Suprapubic skin (tissue), 4 donors: ENCODE data around the gene IGFBP6. TPM values are rescaled to one million over a fixed set of nuclear protein-coding genes. Genes with fewer than 3 reads are reported as not detected.

Experiments used
- DNase-seq, 2 donors: peaks; one replicate each; pipeline ENCODE4 v3.0.0-alpha.2; 2019; ENCODE audit warnings: low spot score in 2 of 2
- H3K27ac ChIP-seq: fragments of 200-600 bp; sonication (generic); one replicate; pipeline ENCODE4 v1.5.1; 2019
- H3K27me3 ChIP-seq: fragments of 200-600 bp; sonication (generic); one replicate; pipeline ENCODE4 v1.5.1; 2019
- H3K36me3 ChIP-seq: fragments of 200-600 bp; sonication (generic); one replicate; pipeline ENCODE4 v1.5.1; 2019
- H3K4me1 ChIP-seq: fragments of 200-600 bp; sonication (generic); one replicate; pipeline ENCODE4 v1.5.1; 2019
- H3K4me3 ChIP-seq: fragments of 200-600 bp; sonication (generic); one replicate; pipeline ENCODE4 v1.5.1; 2019; ENCODE audit warnings: mild to moderate bottlenecking
- H3K9me3 ChIP-seq: fragments of 200-600 bp; sonication (generic); one replicate; pipeline ENCODE4 v1.5.1; 2019
- EP300 ChIP-seq: sonication (generic); formaldehyde crosslinking; IDR thresholded peaks from one replicate; pipeline ENCODE4 v1.6.1; 2017; ENCODE audit warnings: antibody characterized with exemption
- POLR2A ChIP-seq, 2 donors: fragments of 450-650 bp; IDR thresholded peaks; one replicate each; pipeline ENCODE4 v1.6.1; 2017; ENCODE audit warnings: antibody characterized with exemption in 2 of 2, mild to moderate bottlenecking in 2 of 2, moderate library complexity in 2 of 2
- POLR2AphosphoS5 ChIP-seq, 3 donors: sonication (generic); formaldehyde crosslinking; IDR thresholded peaks; one replicate each; pipeline ENCODE4 v1.6.1; 2017; ENCODE audit warnings: antibody characterized with exemption in 3 of 3
- WGBS: methylation state at CpG from one replicate; pipeline ENCODE4 v1.1.5; 2018; 5-methylcytosine and 5-hydroxymethylcytosine counted together
- total RNA-seq, 4 donors: library from RNA; depleted of rRNA; stranded (reverse); fragments of >200 nt; gene quantifications; one replicate each; pipeline ENCODE4 v1.1.0, GENCODE V29; 2016
- TF ChIP-seq, protein P1 (sequence below), 2 donors: fragments of 200-600 bp in 1 of 2; fragments of 450-650 bp in 1 of 2; sonication (generic) in 1 of 2; IDR thresholded peaks; one replicate each; pipeline ENCODE4 v1.5.1; 2016 to 2019; ENCODE audit warnings: antibody characterized with exemption in 2 of 2, mild to moderate bottlenecking in 1 of 2, moderate library complexity in 1 of 2

IGFBP6 gene
- total RNA-seq, 4 donors from 2014 or later = 19.2 to 97.0 (median 59.6) TPM

DNA sequence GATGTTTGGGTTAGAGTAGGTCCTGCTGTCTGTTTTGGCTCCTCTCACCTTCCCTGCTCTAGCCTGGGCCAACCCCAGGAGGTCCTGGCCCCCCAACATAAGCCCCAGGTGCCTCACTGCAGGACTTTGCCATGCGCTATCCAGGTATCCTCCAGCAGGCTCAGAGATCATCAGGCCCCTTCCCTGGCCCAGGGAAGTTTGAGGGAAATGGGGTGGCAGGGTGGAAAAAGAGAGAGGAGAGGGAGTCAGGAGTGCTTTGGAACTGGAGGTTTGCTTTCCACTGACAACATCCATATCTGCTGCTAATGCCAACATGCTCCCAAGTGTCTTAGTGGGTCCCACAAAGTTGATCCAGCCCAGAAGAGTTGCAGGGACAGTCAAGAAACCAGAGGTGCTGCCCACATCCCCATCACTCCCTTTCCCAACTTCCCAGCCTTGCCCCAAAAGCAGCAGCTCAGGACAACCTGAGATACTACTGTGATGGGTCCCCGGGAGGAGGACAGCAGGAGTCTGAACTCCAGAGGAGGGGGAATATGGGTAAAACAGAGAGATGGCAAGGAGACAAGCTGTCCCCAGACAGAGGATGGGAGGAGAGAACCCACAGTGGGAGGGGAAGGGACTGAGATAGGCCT lies 46.9 kb upstream of the IGFBP6 start:
- TF ChIP-seq POLR2A (IDR thresholded peaks at IDR 0.05) (no peak), POLR2AphosphoS5 (IDR thresholded peaks at IDR 0.05) (no peak), EP300 (no peak)
- TF ChIP-seq, protein P1, sequence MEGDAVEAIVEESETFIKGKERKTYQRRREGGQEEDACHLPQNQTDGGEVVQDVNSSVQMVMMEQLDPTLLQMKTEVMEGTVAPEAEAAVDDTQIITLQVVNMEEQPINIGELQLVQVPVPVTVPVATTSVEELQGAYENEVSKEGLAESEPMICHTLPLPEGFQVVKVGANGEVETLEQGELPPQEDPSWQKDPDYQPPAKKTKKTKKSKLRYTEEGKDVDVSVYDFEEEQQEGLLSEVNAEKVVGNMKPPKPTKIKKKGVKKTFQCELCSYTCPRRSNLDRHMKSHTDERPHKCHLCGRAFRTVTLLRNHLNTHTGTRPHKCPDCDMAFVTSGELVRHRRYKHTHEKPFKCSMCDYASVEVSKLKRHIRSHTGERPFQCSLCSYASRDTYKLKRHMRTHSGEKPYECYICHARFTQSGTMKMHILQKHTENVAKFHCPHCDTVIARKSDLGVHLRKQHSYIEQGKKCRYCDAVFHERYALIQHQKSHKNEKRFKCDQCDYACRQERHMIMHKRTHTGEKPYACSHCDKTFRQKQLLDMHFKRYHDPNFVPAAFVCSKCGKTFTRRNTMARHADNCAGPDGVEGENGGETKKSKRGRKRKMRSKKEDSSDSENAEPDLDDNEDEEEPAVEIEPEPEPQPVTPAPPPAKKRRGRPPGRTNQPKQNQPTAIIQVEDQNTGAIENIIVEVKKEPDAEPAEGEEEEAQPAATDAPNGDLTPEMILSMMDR (IDR thresholded peaks at IDR 0.05) = no peak
- Histone ChIP-seq H3K4me1 (peaks cover 78% of the 10 kb centered on the region), H3K27me3 (no peaks in the 10 kb centered on the region), H3K4me3 (peak overlapping the region; percentile 74), H3K9me3 (no peaks in the 10 kb centered on the region), H3K36me3 (peaks cover 4% of the 10 kb centered on the region), H3K27ac (peak overlapping the region; percentile 99)
- DNase-seq = no peak
- 57% methylated on average over 2 of the region's 2 CpGs for WGBS

DNA sequence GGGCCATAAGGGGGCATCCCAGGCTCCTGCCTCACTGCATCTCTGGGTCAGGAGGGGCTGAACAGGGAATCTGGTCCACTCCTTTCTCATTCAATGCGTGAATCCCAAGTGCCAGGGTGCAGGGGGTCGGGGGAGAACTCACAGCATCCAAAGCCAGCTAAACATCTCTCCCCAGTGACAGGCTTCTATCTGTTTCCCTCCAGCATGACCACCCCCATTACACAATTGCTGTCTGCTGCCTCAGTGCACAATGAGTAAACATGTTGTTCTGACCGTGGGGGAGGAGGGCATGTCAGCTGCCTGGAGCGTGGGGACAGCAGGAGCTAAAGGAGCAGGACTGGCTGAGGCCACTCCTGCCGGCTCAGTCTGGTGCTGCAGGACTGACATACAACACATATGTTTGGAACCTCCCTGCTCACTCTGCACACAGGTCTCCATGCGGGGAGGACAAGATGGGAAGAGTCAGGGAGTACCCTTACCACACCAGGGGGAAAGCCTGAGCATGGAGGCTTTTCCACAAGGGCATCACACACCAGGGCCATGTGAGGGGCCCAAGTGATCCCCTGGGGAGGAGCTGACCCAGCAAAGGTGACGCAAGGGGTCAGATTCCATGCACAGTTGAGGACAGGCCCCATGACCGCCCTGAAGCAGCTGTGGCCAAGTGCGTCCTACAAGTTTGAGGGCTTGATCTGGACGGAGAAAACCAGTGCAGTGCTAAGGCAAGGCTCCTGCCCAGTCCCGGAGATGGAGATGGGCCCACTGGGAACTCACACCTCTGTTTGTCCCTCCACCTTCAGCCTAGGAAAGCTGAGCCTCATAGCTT lies 46.2 kb upstream of the IGFBP6 start:
- Histone ChIP-seq H3K27me3 (no peaks in the 10 kb centered on the region), H3K4me1 (peaks cover 75% of the 10 kb centered on the region), H3K36me3 (peaks cover 8% of the 10 kb centered on the region), H3K4me3 (peak overlapping the region; percentile 74), H3K9me3 (no peaks in the 10 kb centered on the region), H3K27ac (peak overlapping the region; percentile 99)
- peak in 1 of 2 donors; percentile 92 for DNase-seq
- TF ChIP-seq, protein P1 (IDR thresholded peaks at IDR 0.05) = peak; percentile 20 to 44
- TF ChIP-seq POLR2A (IDR thresholded peaks at IDR 0.05) (peak in 1 of 2 donors; percentile 64), EP300 (no peak), POLR2AphosphoS5 (IDR thresholded peaks at IDR 0.05) (peak in 2 of 3 donors; percentile 44 to 62)
- 66% methylated on average over 7 of the region's 11 CpGs for WGBS

DNA sequence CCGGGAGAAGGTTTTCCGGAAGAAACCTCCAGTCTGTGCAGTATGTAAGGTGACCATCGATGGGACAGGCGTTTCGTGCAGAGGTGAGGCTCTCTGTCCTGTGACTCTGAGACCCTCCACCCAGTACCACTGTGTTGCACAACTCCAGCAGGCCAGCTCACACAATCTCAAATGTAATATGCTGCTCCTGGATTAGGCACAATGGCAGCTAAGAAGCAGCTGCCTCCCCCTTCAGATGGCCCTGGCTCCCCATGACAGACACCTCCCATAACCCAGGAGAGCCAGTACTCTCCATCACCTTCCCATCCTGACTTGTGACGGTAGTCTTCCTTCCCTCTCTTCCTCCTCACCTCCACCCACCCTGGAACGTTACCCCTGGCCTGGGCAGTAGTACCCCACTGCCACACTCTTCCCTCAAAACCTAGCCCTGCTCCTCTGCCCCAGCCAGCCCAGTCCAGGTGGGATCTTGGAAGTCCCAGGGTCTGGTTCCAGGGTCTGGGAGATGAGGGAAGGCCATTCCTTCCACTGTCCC lies 45.5 kb upstream of the IGFBP6 start:
- Histone ChIP-seq H3K36me3 (peaks cover 11% of the 10 kb centered on the region), H3K4me1 (peaks cover 72% of the 10 kb centered on the region), H3K4me3 (peak overlapping the region; percentile 74), H3K9me3 (no peaks in the 10 kb centered on the region), H3K27me3 (no peaks in the 10 kb centered on the region), H3K27ac (peak overlapping the region; percentile 99)
- WGBS = 72% methylated on average over 7 of the region's 7 CpGs
- no peak for TF ChIP-seq POLR2AphosphoS5 (IDR thresholded peaks at IDR 0.05)
- TF ChIP-seq, protein P1 (IDR thresholded peaks at IDR 0.05) = no peak
- TF ChIP-seq EP300 = no peak
- no peak for TF ChIP-seq POLR2A (IDR thresholded peaks at IDR 0.05)
- peak; percentile 59 to 65 for DNase-seq

DNA sequence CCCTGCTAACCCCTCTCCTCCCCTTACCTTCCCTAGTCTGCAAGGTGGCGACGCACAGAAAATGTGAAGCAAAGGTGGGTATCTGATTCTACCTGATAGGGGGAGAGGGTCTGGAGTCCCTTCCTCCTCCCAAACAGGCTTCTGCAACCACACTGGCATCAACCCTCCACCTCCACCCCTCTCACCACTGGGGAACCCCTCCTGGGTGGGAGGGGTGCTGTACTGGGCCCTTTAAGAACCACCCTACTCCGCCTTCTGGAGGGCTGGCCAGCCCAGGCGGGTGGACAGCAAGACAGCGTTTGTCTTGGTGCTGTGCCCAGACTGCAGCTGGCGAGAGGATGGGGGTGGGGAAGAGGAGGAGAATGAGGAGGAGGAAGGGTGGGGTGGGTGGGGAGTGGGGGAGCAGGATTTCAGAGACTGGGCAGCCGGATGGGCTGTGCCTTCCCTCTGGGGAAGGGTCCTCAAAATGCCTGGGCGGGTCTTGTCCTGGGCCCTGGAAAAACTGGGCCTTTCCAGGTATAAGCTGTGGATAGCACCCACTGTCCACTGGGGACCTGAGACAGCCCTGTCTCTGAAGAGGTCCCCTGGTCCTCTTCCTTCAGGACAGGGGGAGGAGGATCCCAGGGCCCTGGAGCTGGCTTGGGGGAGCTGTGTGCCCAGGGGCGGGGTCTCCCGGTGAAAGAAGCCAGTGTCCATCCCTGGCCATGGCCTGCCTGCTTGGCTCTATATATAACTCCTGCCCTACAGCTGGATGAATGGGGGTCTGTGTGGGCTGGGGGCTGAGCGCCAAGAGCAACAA lies 44.8 kb upstream of the IGFBP6 start:
- Histone ChIP-seq H3K27ac (peak overlapping the region; percentile 99), H3K4me3 (peak overlapping the region; percentile 74), H3K36me3 (peaks cover 18% of the 10 kb centered on the region), H3K27me3 (no peaks in the 10 kb centered on the region), H3K4me1 (peaks cover 70% of the 10 kb centered on the region), H3K9me3 (no peaks in the 10 kb centered on the region)
- TF ChIP-seq POLR2AphosphoS5 (IDR thresholded peaks at IDR 0.05) = no peak
- TF ChIP-seq POLR2A (IDR thresholded peaks at IDR 0.05) = no peak
- TF ChIP-seq, protein P1 (IDR thresholded peaks at IDR 0.05) = no peak
- TF ChIP-seq EP300 = no peak
- 27% methylated on average over 6 of the region's 11 CpGs for WGBS
- DNase-seq = peak; percentile 83 to 90
